ENCODE measurements around the gene LMAN1L.

The LMAN1L gene

GRCh38 chr15:74812533-74812932 lies at the start of gene LMAN1L:
TSS of gene LMAN1L (plus strand) at chr15:74812835. CDS start at chr15:74812855, 20 bp downstream.
- no peaks in the 10 kb centered on the region for H3K36me3 Mint-ChIP-seq (ENCODE audit: low read depth)
- no peak within 1 kb of the TSS for H3K27ac Mint-ChIP-seq
- no peak within 1 kb of the TSS for H3K4me3 Mint-ChIP-seq

GRCh38 chr15:74763416-74763815 lies 49.2 kb upstream of the LMAN1L start:
- no peaks in the 10 kb centered on the region for H3K36me3 Mint-ChIP-seq (ENCODE audit: low read depth)
- no peaks in the 10 kb centered on the region for H3K9me3 Mint-ChIP-seq
- no peak overlapping the region for H3K4me3 Mint-ChIP-seq
- no peak for DNase-seq (ENCODE audit: low spot score)
- H3K4me1 Mint-ChIP-seq (ENCODE audit: low read depth), result no peaks in the 10 kb centered on the region
- H3K27ac Mint-ChIP-seq, result no peak overlapping the region
- H3K27me3 Mint-ChIP-seq (ENCODE audit: low read depth), result peaks cover 4% of the 10 kb centered on the region

More at GRCh38 chr15:74812533-74812932, at the start of gene LMAN1L:
- DNase-seq (ENCODE audit: low spot score), result no peak
- peaks cover 3% of the 10 kb centered on the region for H3K4me1 Mint-ChIP-seq (ENCODE audit: low read depth)
- H3K9me3 Mint-ChIP-seq, result no peaks in the 10 kb centered on the region
- H3K27me3 Mint-ChIP-seq (ENCODE audit: low read depth), result no peaks in the 10 kb centered on the region

- H3K27ac Mint-ChIP-seq, result no peak overlapping the region
- no peaks in the 10 kb centered on the region for H3K9me3 Mint-ChIP-seq
- H3K36me3 Mint-ChIP-seq (ENCODE audit: low read depth), result no peaks in the 10 kb centered on the region
- no peak for DNase-seq (ENCODE audit: low spot score)
- H3K4me3 Mint-ChIP-seq, result no peak overlapping the region
- H3K4me1 Mint-ChIP-seq (ENCODE audit: low read depth), result peaks cover 15% of the 10 kb centered on the region
- H3K27me3 Mint-ChIP-seq (ENCODE audit: low read depth), result peaks cover 2% of the 10 kb centered on the region
Observed at GRCh38 chr15:74767167-74768098, 45.2 kb upstream of the LMAN1L start.

GRCh38 chr15:74768099-74768770 lies 44.4 kb upstream of the LMAN1L start:
- DNase-seq (ENCODE audit: low spot score), result no peak
- peaks cover 21% of the 10 kb centered on the region for H3K4me1 Mint-ChIP-seq (ENCODE audit: low read depth)
- H3K27ac Mint-ChIP-seq, result no peak overlapping the region

GRCh38 chr15:74768771-74769342 lies 43.8 kb upstream of the LMAN1L start:
- Mint-ChIP-seq H3K27ac (peak overlapping the region; percentile 9), H3K4me3 (no peak overlapping the region), H3K27me3 (ENCODE audit: low read depth) (peaks cover 2% of the 10 kb centered on the region), H3K4me1 (ENCODE audit: low read depth) (peaks cover 24% of the 10 kb centered on the region), H3K36me3 (ENCODE audit: low read depth) (no peaks in the 10 kb centered on the region), H3K9me3 (no peaks in the 10 kb centered on the region)
- peak; percentile 45 for DNase-seq (ENCODE audit: low spot score)

More at GRCh38 chr15:74768099-74768770, 44.4 kb upstream of the LMAN1L start:
- Mint-ChIP-seq H3K27me3 (ENCODE audit: low read depth) (peaks cover 2% of the 10 kb centered on the region), H3K4me3 (no peak overlapping the region), H3K9me3 (no peaks in the 10 kb centered on the region), H3K36me3 (ENCODE audit: low read depth) (no peaks in the 10 kb centered on the region)

GRCh38 chr15:74769463-74770025 lies 43.1 kb upstream of the LMAN1L start:
- no peak overlapping the region for H3K4me3 Mint-ChIP-seq
- no peak overlapping the region for H3K27ac Mint-ChIP-seq
- H3K27me3 Mint-ChIP-seq (ENCODE audit: low read depth), result peaks cover 2% of the 10 kb centered on the region
- DNase-seq (ENCODE audit: low spot score), result no peak
- no peaks in the 10 kb centered on the region for H3K9me3 Mint-ChIP-seq
- no peaks in the 10 kb centered on the region for H3K36me3 Mint-ChIP-seq (ENCODE audit: low read depth)
- H3K4me1 Mint-ChIP-seq (ENCODE audit: low read depth), result peaks cover 30% of the 10 kb centered on the region

- H3K36me3 Mint-ChIP-seq (ENCODE audit: low read depth), result no peaks in the 10 kb centered on the region
- no peak overlapping the region for H3K4me3 Mint-ChIP-seq
- no peak for DNase-seq (ENCODE audit: low spot score)
- no peaks in the 10 kb centered on the region for H3K9me3 Mint-ChIP-seq
- H3K4me1 Mint-ChIP-seq (ENCODE audit: low read depth), result peaks cover 34% of the 10 kb centered on the region
- H3K27me3 Mint-ChIP-seq (ENCODE audit: low read depth), result peaks cover 2% of the 10 kb centered on the region
- no peak overlapping the region for H3K27ac Mint-ChIP-seq
Observed at GRCh38 chr15:74770211-74770903, 42.3 kb upstream of the LMAN1L start.

- Mint-ChIP-seq H3K4me1 (ENCODE audit: low read depth) (peaks cover 61% of the 10 kb centered on the region), H3K27ac (peak overlapping the region; percentile 50)
Observed at GRCh38 chr15:74773329-74773728, 39.3 kb upstream of the LMAN1L start.

GRCh38 chr15:74773731-74774252 lies 38.8 kb upstream of the LMAN1L start:
- no peaks in the 10 kb centered on the region for H3K9me3 Mint-ChIP-seq
- peaks cover 3% of the 10 kb centered on the region for H3K36me3 Mint-ChIP-seq (ENCODE audit: low read depth)
- no peak overlapping the region for H3K4me3 Mint-ChIP-seq
- peaks cover 62% of the 10 kb centered on the region for H3K4me1 Mint-ChIP-seq (ENCODE audit: low read depth)
- DNase-seq (ENCODE audit: low spot score), result no peak
- peaks cover under 1% of the 10 kb centered on the region for H3K27me3 Mint-ChIP-seq (ENCODE audit: low read depth)
- peak overlapping the region; percentile 50 for H3K27ac Mint-ChIP-seq

More at GRCh38 chr15:74773329-74773728, 39.3 kb upstream of the LMAN1L start:
- H3K9me3 Mint-ChIP-seq, result no peaks in the 10 kb centered on the region
- peaks cover 3% of the 10 kb centered on the region for H3K36me3 Mint-ChIP-seq (ENCODE audit: low read depth)
- no peak for DNase-seq (ENCODE audit: low spot score)
- H3K4me3 Mint-ChIP-seq, result no peak overlapping the region
- H3K27me3 Mint-ChIP-seq (ENCODE audit: low read depth), result peaks cover 2% of the 10 kb centered on the region

GRCh38 chr15:74775132-74775562 lies 37.5 kb upstream of the LMAN1L start:
- Mint-ChIP-seq H3K4me1 (ENCODE audit: low read depth) (peaks cover 74% of the 10 kb centered on the region), H3K36me3 (ENCODE audit: low read depth) (peaks cover 3% of the 10 kb centered on the region), H3K9me3 (no peaks in the 10 kb centered on the region), H3K4me3 (no peak overlapping the region), H3K27ac (peak overlapping the region; percentile 76), H3K27me3 (ENCODE audit: low read depth) (no peaks in the 10 kb centered on the region)
- no peak for DNase-seq (ENCODE audit: low spot score)

- H3K27me3 Mint-ChIP-seq (ENCODE audit: low read depth), result no peaks in the 10 kb centered on the region
- no peak for DNase-seq (ENCODE audit: low spot score)
- peak overlapping the region; percentile 35 for H3K4me3 Mint-ChIP-seq
- H3K36me3 Mint-ChIP-seq (ENCODE audit: low read depth), result peaks cover 4% of the 10 kb centered on the region
- H3K4me1 Mint-ChIP-seq (ENCODE audit: low read depth), result peaks cover 79% of the 10 kb centered on the region
- peak overlapping the region; percentile 94 for H3K27ac Mint-ChIP-seq
- H3K9me3 Mint-ChIP-seq, result no peaks in the 10 kb centered on the region
Observed at GRCh38 chr15:74775894-74776293, 36.7 kb upstream of the LMAN1L start.

GRCh38 chr15:74776821-74777768 lies 35.5 kb upstream of the LMAN1L start:
- Mint-ChIP-seq H3K9me3 (no peaks in the 10 kb centered on the region), H3K27ac (peak overlapping the region; percentile 94), H3K27me3 (ENCODE audit: low read depth) (no peaks in the 10 kb centered on the region), H3K36me3 (ENCODE audit: low read depth) (peaks cover 11% of the 10 kb centered on the region), H3K4me1 (ENCODE audit: low read depth) (peaks cover 75% of the 10 kb centered on the region), H3K4me3 (peak overlapping the region; percentile 83)
- peak; percentile 62 for DNase-seq (ENCODE audit: low spot score)
